Epithelial cell of esophagus (primary cell): ENCODE results near the gene NANOG.
"Not testable (repeated sequence)": the region's sequence is repeated elsewhere in the genome, so short reads cannot be mapped to it uniquely, and the experiment has no call there.

Source experiments
- DNase-seq: peaks from one replicate; pipeline ENCODE4 v3.0.0; 2010; ENCODE audit warnings: low read depth
- H3K4me3 ChIP-seq: 2 replicates; pipeline ENCODE4 v1.5.1; 2011; ENCODE audit warnings: mild to moderate bottlenecking, low read length, control low read depth
- CTCF ChIP-seq: IDR thresholded peaks from 2 replicates; pipeline ENCODE4 v1.5.1; 2011; ENCODE audit warnings: low read depth, mild to moderate bottlenecking, low read length, control low read depth, inconsistent platforms; ENCODE audit not compliant: insufficient read depth; ENCODE audit errors: missing control alignments

The NANOG gene

GRCh38 chr12:7787574-7788293 is 1.5 kb upstream of the NANOG start:
- no peak for TF ChIP-seq CTCF
- peak; percentile 2 for DNase-seq
- no peak overlapping the region for H3K4me3 ChIP-seq

DNA sequence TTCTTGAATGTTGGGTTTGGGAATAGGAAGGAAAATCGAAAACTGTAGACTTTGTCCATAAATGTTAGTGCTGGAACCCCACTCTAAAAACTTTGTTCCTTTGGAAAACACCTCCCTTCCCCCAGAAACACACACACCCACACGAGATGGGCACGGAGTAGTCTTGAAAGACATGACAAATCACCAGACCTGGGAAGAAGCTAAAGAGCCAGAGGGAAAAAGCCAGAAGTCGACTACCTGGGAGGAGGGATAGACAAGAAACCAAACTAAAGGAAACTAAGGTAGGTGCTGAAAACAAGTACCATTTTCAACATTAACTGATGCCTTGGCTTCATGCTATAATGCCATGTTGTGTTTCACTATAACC is 925 bp upstream of the NANOG start:
- no peak overlapping the region for H3K4me3 ChIP-seq
- no peak for TF ChIP-seq CTCF
- no peak for DNase-seq

- no peak for DNase-seq
- TF ChIP-seq CTCF, result no peak
- no peak overlapping the region for H3K4me3 ChIP-seq
Measured at GRCh38 chr12:7793211-7793610, 4.0 kb downstream of the NANOG start.

DNA sequence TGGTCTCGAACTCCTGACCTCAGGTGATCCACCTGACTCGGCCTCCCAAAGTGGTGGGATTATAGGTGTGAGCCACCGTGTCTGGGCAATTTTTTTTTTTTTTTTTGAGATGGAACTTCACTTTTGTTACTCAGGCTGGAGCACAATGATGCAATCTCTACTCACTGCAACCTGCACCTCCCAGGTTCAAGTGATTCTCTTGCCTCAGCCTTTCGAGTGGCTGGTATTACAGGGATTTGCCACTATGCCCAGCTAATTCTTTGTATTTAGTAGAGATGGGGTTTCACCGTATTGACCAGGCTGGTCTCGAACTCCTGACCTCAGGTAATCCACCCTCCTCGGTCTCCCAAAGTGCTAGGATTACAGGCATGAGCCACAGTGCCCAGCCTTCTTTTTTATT is 8.1 kb downstream of the NANOG start:
- DNase-seq, H3K4me3 ChIP-seq: not testable (repeated sequence)

- no peak for TF ChIP-seq CTCF
- peak; percentile 20 for DNase-seq
- H3K4me3 ChIP-seq, result no peak overlapping the region
Measured at GRCh38 chr12:7797698-7798398, 8.6 kb downstream of the NANOG start.

GRCh38 chr12:7798750-7799308 is 9.6 kb downstream of the NANOG start:
- H3K4me3 ChIP-seq, DNase-seq: not testable (repeated sequence)

GRCh38 chr12:7801460-7801859 is 12.3 kb downstream of the NANOG start:
- TF ChIP-seq CTCF, result no peak
- no peak overlapping the region for H3K4me3 ChIP-seq
- DNase-seq, result no peak

GRCh38 chr12:7806319-7806718 is 17.1 kb downstream of the NANOG start:
- not testable (repeated sequence) for DNase-seq, H3K4me3 ChIP-seq
